ENCODE data around the gene SRP72.
"Not testable (repeated sequence)": the region's sequence is repeated elsewhere in the genome, so short reads cannot be mapped to it uniquely, and the experiment has no call there.

The SRP72 gene, protein sequence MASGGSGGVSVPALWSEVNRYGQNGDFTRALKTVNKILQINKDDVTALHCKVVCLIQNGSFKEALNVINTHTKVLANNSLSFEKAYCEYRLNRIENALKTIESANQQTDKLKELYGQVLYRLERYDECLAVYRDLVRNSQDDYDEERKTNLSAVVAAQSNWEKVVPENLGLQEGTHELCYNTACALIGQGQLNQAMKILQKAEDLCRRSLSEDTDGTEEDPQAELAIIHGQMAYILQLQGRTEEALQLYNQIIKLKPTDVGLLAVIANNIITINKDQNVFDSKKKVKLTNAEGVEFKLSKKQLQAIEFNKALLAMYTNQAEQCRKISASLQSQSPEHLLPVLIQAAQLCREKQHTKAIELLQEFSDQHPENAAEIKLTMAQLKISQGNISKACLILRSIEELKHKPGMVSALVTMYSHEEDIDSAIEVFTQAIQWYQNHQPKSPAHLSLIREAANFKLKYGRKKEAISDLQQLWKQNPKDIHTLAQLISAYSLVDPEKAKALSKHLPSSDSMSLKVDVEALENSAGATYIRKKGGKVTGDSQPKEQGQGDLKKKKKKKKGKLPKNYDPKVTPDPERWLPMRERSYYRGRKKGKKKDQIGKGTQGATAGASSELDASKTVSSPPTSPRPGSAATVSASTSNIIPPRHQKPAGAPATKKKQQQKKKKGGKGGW

DNA sequence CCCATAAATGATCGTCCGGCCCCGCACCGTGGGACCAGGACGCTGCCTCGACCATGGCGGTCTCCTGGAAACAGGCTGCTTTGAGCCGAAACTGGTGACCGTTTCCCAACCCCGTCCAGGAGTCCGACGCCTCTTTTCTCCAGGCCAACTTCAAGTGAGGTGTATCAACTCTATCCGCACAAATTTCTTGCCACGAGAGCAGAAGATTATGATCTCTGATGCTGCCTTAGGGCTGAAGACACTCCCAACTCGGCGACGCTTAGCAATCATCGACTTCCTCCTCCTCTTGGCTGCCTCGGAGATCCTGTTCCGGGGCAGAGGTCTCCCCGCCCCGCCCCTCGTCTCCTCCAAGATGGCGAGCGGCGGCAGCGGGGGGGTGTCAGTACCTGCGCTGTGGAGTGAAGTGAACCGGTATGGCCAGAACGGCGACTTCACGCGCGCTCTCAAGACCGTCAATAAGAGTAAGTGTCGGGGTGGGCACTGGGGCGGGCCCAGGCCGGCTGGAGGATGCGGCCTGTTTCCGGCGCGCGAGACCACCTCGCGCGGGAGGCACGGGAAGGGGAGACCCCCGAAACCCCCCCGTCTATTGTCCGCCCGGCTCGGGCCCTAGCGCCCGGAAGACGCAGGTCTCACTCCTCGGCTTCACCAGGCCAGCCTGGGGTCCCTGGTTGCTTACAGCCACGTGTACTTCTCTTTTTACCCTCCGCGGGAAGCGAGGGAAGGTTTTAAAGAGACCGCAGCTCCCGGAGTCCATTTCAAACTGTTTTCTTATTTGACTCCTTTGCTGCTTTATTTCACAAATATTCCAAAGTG lies at the start of gene SRP72:
Gene SRP72, plus strand, starts transcription at position 334 of the 813 bp plus-strand sequence. Its CDS starts 19 bp downstream, at position 353.
- in situ Hi-C loops (cut with MboI; ENCODE audit: low sequenced_read_pairs): no loop called here

DNA sequence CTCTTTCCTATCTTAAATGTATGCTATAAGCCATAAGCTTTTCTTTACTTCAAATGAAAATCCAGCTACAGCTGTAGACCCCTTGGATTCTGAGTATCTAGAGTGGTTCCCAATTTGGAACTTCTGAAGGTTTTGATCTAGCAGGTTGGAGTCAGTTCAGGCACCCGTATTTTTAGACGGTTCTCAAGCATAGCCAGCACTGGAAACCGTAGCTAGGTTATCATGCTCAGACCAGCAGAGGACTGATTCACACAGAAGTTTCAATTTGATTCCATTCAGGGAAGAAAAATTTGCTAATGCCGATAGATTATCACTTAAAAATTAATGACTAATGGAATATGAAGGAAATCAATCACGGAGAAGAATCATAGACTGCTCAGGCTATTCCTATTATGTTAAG lies 43.2 kb upstream of the SRP72 start:
- in situ Hi-C loops (cut with MboI; ENCODE audit: low sequenced_read_pairs): no loop called here

DNA sequence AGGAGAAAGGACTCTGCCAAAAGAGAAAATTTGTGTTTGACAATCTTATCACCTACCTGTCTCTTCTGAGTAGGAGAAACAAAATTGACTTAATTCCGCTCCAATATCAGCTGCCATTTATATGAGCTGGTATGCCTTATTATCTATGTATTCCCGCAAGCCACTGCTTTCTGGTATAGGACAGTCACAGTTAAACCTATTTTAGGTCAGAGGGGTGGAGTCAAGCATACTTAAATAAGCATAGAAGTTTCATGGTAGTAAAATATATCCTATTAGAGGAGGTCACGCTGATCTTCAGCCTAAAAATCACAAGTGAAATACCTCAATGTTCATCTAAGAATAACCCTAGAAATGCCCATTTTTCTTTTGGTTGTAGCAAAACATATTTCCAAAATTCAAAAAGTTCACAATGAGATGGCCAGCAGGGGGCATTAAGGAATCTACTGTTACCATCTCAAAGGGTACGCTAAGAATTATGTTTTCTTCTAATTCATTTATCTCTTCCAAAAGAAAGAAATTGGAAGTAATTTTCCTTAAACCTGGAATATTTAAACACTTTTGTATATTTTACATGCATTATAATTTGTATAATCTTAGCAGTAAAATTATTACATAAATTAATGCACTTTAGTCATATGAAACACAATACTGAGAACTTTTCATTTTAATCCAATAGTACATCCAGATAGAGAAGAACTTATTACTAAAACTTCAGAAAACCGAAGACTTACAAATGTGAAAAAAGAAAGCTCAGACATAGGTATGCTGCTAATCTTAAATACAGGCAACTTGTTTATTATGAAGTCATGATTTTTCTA lies 42.5 kb upstream of the SRP72 start:
- in situ Hi-C loops (cut with MboI; ENCODE audit: low sequenced_read_pairs): no loop called here

DNA sequence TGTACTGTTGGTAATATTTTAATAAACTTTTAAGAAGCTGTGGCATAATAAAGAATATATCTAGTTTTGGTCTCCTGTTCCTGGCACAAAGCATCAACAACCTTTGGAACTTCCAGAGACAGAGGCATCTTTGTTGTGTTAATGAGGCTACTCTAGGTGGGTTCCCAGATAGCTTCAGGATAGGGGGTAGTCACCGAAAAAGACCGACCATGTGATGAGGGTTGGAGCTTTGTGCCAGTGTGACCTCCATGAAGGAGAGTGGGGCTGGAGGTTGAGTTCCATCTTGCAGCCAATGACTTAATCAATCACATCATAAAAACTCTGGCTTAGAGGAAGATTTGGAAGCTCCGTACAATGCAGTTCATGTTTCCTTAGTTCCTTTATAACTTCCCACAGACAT lies 41.9 kb upstream of the SRP72 start:
- in situ Hi-C loops (cut with MboI; ENCODE audit: low sequenced_read_pairs): no loop called here

DNA sequence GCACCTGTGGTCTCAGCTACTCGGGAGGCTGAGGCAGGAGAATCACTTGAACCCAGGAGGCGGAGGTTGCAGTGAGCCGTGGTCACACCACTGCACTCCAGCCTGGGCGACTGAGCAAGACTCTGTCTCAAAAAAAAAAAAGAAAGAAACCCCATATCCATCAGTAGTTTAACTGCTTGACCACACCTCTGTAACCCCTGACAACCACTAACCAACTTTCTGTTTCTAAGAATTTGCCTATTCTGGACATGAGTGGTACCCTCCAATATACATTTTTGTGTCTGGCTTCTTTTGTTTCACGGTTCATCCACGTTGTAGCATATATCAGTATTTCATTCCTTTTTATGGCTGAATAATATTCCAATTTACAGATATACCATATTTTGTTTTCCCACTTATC lies 41.1 kb upstream of the SRP72 start:
- in situ Hi-C loops (cut with MboI; ENCODE audit: low sequenced_read_pairs): no loop called here

DNA sequence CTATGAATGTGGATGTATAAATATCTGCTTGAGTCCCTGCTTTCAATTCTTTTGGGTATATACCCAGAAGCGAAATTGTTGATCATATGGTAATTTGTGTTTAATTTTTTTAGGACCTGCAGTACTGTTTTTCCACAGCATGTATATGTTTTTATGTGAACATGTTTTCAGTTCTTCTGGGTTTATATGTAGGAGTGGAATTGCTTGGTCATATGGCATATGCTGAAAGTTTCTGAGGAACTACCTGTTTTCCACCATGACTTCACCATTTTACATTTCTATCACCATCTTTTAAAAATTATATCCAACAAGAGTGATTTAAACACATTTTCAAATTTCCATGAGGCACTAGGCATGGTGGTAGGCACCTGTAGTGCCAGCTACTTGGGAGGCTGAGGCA lies 40.2 kb upstream of the SRP72 start:
- in situ Hi-C loops (cut with MboI; ENCODE audit: low sequenced_read_pairs): no loop called here

DNA sequence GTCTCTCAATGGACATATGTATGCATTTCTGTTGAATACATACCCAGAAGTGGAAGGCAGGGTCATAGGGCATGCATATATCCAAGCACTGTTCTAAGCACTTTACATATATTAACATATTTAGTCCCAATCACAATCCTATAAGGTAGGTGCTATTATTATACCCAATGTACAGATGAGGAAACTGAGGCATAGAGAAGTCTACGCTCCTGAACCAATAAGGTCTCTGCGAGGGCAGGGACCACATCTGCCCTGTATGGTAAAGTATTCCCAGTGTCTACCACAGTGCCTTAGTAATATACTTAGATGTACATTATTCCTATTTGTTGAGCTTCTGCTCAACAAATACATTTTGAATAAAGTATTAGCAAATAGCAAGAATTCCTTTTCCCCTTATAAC lies 37.2 kb upstream of the SRP72 start:
- in situ Hi-C loops (cut with MboI; ENCODE audit: low sequenced_read_pairs): no loop called here

DNA sequence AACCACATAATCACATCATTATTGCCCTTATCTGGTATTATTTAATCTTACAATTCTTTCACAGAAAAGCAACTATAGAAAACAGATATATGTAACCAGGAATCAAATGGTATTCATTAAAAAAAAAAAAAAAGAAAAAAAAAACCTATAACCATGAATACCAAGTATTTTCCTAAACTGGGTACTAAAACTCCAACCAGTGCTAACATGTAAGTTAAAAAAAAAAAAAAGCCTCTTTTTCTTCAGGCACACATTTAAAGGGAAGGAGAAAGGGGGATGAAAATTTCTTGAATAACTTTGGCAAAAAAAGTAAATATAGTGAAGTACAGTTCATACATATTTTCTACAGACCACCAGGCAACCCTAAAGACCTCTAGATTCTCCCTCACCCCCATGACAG lies 34.1 kb upstream of the SRP72 start:
- in situ Hi-C loops (cut with MboI; ENCODE audit: low sequenced_read_pairs): no loop called here

DNA sequence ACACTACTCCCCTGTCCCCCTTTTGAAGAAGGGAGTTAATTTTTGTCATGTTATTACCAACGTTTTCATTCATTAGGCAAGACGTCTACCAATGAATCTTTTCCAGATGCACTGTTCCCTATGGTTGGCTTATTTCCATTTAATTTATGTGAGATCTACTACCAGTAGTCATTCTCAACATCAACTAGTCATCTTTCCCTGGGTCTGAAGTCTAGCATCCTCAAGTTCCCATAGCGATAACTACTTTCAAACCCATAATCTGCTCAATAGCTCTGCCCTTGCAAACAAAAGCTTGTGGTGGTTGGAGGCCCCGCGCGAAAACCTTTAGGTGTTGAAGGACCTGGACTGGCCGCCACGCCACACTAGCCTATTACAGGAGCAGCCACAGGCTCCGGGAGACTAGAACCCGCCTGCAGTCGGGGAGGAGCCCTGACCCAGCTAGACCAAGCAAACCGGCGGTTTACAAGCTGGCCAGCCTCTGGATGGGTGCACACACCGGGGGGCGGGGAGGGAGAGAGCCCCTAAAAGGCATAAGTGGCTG lies 32.7 kb upstream of the SRP72 start:
- in situ Hi-C loops (cut with MboI; ENCODE audit: low sequenced_read_pairs): no loop called here

DNA sequence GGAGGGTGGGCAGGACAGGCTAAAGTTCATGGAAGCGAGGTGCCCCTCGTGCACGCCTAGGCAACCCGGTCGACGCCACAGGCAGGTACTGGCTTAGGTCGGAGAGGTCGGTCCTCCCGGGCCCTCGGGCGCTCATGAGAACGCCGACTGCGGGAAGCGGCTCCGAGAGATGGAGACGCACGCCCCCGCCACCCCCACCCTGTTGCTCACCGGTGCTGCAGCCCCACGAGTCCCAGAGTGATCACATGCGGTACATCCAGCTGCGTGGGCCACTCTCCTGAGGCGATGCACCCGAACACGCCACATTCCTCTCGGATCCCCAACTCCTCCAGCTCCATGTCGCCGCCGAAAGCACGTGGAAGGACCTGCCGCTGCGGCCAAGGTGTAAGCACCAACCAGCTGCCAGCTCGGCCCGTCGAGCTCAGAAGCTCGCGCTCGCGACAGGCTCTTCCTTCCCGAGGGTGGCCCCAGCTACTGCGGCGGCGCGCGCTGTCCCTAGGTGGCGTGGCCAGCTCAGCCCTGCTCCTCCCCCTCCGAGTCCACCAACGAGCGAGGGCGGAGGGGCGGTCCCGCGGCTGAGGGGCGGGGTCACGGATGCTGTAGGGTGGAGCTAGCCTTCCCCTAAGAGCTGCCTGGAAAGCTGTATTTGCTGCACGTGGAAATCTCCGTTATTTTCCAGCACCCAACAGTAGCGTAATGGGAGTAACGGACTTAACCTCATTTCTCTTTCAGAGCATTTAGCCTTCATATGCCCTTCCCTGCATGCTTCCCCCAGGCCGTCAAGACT lies 32.1 kb upstream of the SRP72 start, which contains the start of gene PPAT:
Gene PPAT, minus strand, starts transcription at position 476 of the 787 bp plus-strand sequence. Its CDS starts 138 bp downstream, at position 338.
- in situ Hi-C loops (cut with MboI; ENCODE audit: low sequenced_read_pairs): no loop called here

DNA sequence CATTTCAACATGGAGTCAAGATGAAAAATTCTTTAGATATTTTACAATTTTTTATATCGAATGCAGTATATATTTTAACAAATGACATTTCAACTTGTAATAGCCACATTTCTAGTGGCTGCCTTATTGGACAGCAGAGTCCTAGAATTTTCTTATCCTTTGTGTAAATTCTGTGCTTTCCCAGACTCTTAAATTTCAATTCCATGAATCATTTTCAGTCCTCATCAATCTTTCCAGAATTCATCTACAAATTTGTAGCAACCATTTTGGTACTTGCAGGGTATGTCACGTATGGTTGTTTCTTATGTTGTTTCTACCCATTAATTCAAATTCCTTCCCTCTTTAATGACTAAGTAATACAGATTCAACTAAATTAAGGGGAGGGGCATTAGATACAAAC lies 28.7 kb upstream of the SRP72 start:
- in situ Hi-C loops (cut with MboI; ENCODE audit: low sequenced_read_pairs): no loop called here

DNA sequence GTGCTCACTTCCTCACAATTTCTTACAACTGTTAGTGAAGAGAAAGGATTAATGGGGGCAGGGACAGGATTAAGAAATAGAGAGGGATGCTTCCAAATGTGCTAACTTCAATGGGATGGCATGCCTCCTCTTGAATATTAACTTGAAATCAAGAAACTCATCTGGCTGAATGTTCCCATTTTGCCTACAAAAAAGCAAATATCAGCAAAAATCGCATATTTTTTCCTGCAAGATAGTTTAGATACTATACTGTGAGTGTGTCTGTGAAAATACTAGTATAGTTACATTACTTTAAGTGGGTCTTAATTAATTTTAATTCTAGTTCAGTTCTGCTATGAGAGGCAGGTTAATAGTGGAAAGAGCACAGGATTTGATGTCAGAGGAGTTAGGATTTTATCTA lies 26.4 kb upstream of the SRP72 start:
- in situ Hi-C loops (cut with MboI; ENCODE audit: low sequenced_read_pairs): no loop called here

DNA sequence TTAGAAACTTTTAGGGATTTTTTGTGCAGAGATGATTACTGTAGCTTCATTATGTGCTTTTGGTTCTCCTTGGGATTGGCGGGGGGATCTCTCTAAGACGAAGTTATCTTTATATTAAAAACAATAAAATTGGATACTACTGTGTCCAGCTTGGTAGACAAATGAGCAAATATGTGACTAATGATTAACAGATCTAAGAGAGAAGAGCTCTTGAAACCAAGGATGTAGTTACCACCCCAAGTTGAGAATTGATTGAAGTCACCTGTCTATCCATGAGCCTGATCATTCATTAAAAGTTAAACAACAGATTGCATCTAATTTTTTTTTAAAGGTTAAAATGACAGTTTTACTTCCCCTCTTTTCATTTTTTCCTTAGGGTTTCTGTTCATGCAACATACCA lies 22.7 kb upstream of the SRP72 start:
- in situ Hi-C loops (cut with MboI; ENCODE audit: low sequenced_read_pairs): no loop called here

DNA sequence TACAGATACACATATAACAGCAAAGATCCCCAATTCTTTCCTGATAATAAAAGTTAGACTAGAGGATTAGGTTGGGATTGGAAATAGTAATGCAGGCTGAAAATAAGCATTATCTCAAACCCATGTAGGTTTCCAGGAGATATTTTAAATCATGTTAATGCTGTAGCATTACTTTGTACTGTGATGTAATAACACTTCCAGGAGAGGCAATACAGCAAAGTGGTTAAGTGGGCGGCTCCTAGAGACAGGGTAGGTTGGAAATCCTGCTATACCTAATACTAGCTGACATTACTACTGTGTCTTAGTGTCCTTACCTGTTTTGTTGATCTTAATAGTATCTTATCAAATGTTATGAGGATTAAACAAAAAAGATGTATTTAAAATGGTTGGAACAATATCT lies 21.7 kb upstream of the SRP72 start:
- in situ Hi-C loops (cut with MboI; ENCODE audit: low sequenced_read_pairs): no loop called here

DNA sequence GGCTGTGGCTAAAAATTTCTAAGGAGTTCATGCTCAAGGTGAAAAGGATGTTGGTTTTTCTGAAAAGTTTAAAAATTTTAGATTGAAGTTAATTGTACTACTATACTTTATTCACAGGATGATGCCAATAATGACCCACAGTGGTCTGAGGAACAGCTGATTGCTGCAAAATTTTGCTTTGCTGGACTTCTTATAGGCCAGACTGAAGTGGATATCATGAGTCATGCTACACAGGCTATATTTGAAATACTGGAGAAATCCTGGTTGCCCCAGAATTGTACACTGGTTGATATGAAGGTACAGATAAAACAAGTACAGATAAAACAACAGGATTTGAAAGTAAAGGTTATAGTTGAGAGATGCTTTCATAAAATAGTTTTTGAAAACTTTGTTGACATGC lies 19.1 kb upstream of the SRP72 start:
- in situ Hi-C loops (cut with MboI; ENCODE audit: low sequenced_read_pairs): no loop called here

DNA sequence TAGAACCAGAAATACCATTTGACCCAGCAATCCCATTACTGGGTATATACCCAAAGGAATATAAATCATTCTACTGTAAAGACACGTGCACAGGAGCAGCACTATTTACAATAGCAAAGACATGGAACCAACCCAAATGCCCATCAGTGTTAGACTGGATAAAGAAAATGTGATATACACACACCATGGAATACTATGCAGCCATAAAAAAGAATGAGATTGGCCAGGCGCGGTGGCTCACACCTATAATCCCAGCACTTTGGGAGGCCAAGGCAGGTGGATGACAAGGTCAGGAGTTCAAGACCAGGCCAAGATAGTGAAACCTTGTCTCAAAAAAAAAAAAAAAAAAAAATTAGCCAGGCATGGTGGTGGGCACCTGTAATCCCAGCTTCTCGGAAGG lies 17.9 kb upstream of the SRP72 start:
- in situ Hi-C loops (cut with MboI; ENCODE audit: low sequenced_read_pairs): not testable (repeated sequence)

DNA sequence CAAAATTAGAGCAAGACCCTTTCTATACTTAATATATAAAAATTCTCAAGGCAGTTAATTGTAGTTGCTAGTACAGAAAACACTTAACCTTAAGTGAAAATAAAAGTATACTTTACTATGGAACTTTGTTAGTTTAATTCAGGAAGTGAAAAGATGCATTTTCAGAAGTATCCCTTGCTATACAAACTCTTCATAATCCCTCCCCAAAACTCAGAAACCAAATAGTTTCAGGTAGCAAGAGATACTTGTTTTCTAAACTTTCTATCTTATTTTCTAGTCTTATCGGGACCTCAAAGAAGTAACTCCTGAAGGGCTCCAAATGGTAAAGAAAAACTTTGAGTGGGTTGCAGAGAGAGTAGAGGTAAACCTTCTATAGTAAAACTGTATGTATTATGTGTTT lies 17.1 kb upstream of the SRP72 start:
- in situ Hi-C loops (cut with MboI; ENCODE audit: low sequenced_read_pairs): no loop called here

DNA sequence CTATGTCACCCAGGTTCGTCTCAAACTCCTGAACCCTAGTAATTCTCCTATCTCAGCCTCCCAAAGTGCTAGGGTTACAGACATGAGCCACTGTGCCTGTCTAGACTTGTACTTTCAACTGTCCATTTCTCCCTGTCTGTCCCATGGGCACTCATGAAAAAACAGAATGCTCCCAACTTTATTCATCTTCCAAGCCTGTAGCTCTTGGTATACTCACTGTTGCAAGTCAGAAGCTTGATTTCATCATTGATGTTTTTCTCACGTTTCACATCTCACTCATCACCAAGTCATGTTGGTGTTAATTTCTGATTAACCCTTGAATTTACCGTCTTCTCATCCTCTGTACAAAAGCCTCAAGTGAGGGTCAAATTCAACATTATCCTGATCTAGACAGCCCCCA lies 7.3 kb upstream of the SRP72 start:
- in situ Hi-C loops (cut with MboI; ENCODE audit: low sequenced_read_pairs): no loop called here

DNA sequence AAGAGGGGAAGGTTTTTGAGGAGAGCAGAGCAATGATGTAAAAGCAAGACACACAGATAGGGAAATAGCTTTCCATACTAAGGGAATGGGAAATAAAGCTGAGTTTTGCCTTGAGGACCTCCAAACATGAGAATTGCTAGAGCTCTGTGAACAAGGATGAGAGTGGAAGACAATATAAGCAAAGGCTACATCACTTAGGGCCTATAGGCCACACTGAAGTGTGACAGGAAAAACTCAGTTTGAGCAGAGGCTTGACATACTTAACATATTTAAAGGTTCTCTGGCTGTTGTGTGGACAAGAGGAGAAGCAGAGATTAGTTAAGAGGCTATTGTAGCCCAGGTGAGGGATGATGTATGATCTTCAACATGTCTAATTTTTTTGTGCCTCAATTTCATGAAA lies 5.3 kb upstream of the SRP72 start:
- in situ Hi-C loops (cut with MboI; ENCODE audit: low sequenced_read_pairs): no loop called here

DNA sequence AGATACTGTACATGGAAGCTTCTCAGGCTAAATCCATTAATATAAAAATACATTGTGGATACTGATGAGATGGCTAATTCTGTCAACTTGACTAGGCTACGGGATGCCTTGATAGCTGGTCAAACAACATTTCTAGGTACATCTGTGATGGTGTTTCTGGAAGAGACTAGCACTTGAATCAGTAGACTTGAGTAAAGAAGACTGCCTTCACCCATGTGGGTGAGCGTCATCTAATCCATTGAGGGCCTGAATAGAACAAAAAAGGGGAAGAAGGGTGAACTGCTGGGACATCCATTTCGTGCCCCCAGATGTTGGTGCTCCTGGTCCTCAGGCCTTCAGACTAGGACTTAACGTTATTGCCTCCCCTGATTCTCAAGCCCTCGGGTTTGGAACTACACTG lies 3.7 kb upstream of the SRP72 start:
- in situ Hi-C loops (cut with MboI; ENCODE audit: low sequenced_read_pairs): no loop called here

Measured in HL-60/S4 (cell line).